Stimulated activated CD4-positive, alpha-beta T cell treated with anti-CD3 and anti-CD28 coated beads, Interleukin-2, amount 100 ng/mL, for 48 hours (primary cell): ENCODE data around the gene TRPM3.

Experiments
- DNase-seq, 2 donors: peaks; one replicate each; pipeline ENCODE4 v3.0.0-alpha.2; 2020

Gene TRPM3

GRCh38 chr9:70941191-70941590, 180.2 kb downstream of the TRPM3 start:
- DNase-seq = no peak

GRCh38 chr9:70940605-70941004, 180.8 kb downstream of the TRPM3 start:
- DNase-seq = no peak

GRCh38 chr9:70936536-70936935, 184.9 kb downstream of the TRPM3 start:
- DNase-seq = no peak

GRCh38 chr9:70935856-70936255, 185.6 kb downstream of the TRPM3 start:
- no peak for DNase-seq

- DNase-seq = no peak
Observed at GRCh38 chr9:70934642-70935041, 186.8 kb downstream of the TRPM3 start.

GRCh38 chr9:70933321-70933720, 188.1 kb downstream of the TRPM3 start:
- DNase-seq = no peak

GRCh38 chr9:70932097-70932496, 189.3 kb downstream of the TRPM3 start:
- DNase-seq = no peak

GRCh38 chr9:70927530-70927929, 193.9 kb downstream of the TRPM3 start:
- no peak for DNase-seq

- peak in 1 of 2 donors; percentile 1 for DNase-seq
Observed at GRCh38 chr9:70924895-70925547, 196.4 kb downstream of the TRPM3 start.

GRCh38 chr9:70924380-70924779, 197.0 kb downstream of the TRPM3 start:
- DNase-seq = no peak

- no peak for DNase-seq
Observed at GRCh38 chr9:70923961-70924360, 197.5 kb downstream of the TRPM3 start.

GRCh38 chr9:70921136-70921535, 200.3 kb downstream of the TRPM3 start:
- DNase-seq = no peak

GRCh38 chr9:70917277-70917676, 204.1 kb downstream of the TRPM3 start:
- no peak for DNase-seq

- no peak for DNase-seq
Observed at GRCh38 chr9:70911791-70912190, 209.6 kb downstream of the TRPM3 start.

GRCh38 chr9:70910598-70910997, 210.8 kb downstream of the TRPM3 start:
- no peak for DNase-seq

- no peak for DNase-seq
Observed at GRCh38 chr9:70902692-70903131, 218.7 kb downstream of the TRPM3 start.

GRCh38 chr9:70902171-70902570, 219.2 kb downstream of the TRPM3 start:
- no peak for DNase-seq

GRCh38 chr9:70901746-70902145, 219.7 kb downstream of the TRPM3 start:
- no peak for DNase-seq

GRCh38 chr9:70901013-70901412, 220.4 kb downstream of the TRPM3 start:
- DNase-seq = no peak

- no peak for DNase-seq
Observed at GRCh38 chr9:70893580-70894122, 227.8 kb downstream of the TRPM3 start.

GRCh38 chr9:70888471-70888870, 232.9 kb downstream of the TRPM3 start:
- DNase-seq = no peak

- no peak for DNase-seq
Observed at GRCh38 chr9:70887826-70888225, 233.6 kb downstream of the TRPM3 start.

- DNase-seq = no peak
Observed at GRCh38 chr9:70883963-70884793, 237.2 kb downstream of the TRPM3 start.

GRCh38 chr9:70883056-70883455, 238.4 kb downstream of the TRPM3 start:
- no peak for DNase-seq
